Adrenal gland (tissue), 5 donors: ENCODE measurements around the gene CST8.

Experiments
- POLR2A ChIP-seq, 2 donors: fragments of 450-650 bp; IDR thresholded peaks; one replicate each; pipeline ENCODE4 v1.6.1; 2017; ENCODE audit warnings: antibody characterized with exemption in 2 of 2, mild to moderate bottlenecking in 2 of 2, moderate library complexity in 1 of 2
- TF ChIP-seq, protein P1 (sequence below), 6 experiments: fragments of 450-650 bp in 4 of 6; fragments of 200-600 bp in 2 of 6; sonication (generic) in 1 of 6; IDR thresholded peaks; 1 replicate in 5 of 6; 2 replicates in 1 of 6; pipeline versions ENCODE4 v1.5.1 to v1.8.0; 2016 to 2021; ENCODE audit warnings: antibody characterized with exemption in 6 of 6, mild to moderate bottlenecking in 2 of 6, moderate library complexity in 1 of 6
- donor health status: DM: no; HTN: no; CAD: no.

DNA sequence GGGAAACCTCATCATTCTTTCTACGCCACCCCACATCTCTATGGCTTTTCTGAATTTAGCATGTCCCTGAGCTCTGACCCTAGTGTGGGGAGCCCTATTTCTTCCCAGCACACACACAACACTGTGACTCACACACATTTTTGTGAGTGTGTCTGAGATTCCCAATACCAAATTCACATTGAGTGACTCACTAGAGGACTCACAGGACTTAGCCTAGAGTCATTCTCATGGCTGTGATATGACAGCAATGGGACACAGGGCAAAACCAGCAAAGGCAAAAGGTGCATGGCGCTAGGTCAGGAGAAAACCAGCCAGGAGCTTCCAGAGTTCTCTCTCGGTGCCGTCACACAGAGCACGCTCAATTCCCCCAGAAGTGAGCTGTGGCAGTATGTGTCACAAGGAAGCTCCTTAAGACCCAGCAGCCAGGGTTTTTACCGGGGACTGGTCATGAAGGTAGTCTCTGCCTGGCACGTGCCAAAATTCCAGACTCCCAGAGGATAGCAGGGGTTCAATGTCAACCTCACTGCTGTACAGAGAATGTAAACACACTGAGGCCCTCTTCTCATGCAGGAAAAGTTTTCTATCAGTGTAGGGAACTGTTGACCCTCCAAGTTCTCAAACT, 45.2 kb upstream of the CST8 start:
- TF ChIP-seq, protein P1, sequence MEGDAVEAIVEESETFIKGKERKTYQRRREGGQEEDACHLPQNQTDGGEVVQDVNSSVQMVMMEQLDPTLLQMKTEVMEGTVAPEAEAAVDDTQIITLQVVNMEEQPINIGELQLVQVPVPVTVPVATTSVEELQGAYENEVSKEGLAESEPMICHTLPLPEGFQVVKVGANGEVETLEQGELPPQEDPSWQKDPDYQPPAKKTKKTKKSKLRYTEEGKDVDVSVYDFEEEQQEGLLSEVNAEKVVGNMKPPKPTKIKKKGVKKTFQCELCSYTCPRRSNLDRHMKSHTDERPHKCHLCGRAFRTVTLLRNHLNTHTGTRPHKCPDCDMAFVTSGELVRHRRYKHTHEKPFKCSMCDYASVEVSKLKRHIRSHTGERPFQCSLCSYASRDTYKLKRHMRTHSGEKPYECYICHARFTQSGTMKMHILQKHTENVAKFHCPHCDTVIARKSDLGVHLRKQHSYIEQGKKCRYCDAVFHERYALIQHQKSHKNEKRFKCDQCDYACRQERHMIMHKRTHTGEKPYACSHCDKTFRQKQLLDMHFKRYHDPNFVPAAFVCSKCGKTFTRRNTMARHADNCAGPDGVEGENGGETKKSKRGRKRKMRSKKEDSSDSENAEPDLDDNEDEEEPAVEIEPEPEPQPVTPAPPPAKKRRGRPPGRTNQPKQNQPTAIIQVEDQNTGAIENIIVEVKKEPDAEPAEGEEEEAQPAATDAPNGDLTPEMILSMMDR (IDR thresholded peaks at IDR 0.05) = no peak
- TF ChIP-seq POLR2A (IDR thresholded peaks at IDR 0.05) = no peak
